Central memory CD8-positive, alpha-beta T cell (primary cell): Measurements from ENCODE around the gene RELT.
A peak's percentile ranks its signal among the peaks of the same experiment; 100 is the strongest.

ENCODE experiments used
- ATAC-seq: fragments of 150-1000 bp; cut with Tn5 transposase; replicated peaks from 2 replicates; pipeline ENCODE4 v1.10.0; 2022; ENCODE audit warnings: mild to moderate bottlenecking, moderate FRiP score, moderate number of reproducible peaks; ENCODE audit not compliant: poor library complexity, severe bottlenecking; ENCODE audit errors: extremely low read depth
- DNase-seq, 2 donors: peaks; one replicate each; pipeline ENCODE4 v3.0.0; 2021; ENCODE audit warnings: low spot score in 2 of 2
- H3K27ac Mint-ChIP-seq: one replicate; pipeline ENCODE4 v1.8.0; 2022; ENCODE audit warnings: low read depth, mild to moderate bottlenecking, moderate library complexity, mixed read lengths
- H3K27me3 Mint-ChIP-seq: one replicate; pipeline ENCODE4 v1.8.0; 2022; ENCODE audit warnings: mixed read lengths
- H3K36me3 Mint-ChIP-seq: one replicate; pipeline ENCODE4 v1.8.0; 2022; ENCODE audit warnings: mild to moderate bottlenecking, moderate library complexity, mixed read lengths; ENCODE audit not compliant: insufficient read depth
- H3K4me1 Mint-ChIP-seq: one replicate; pipeline ENCODE4 v1.8.0; 2022; ENCODE audit warnings: mixed read lengths
- H3K4me3 Mint-ChIP-seq: one replicate; pipeline ENCODE4 v1.8.0; 2022; ENCODE audit warnings: mild to moderate bottlenecking, moderate library complexity, mixed read lengths
- H3K9me3 Mint-ChIP-seq: one replicate; pipeline ENCODE4 v1.8.0; 2022; ENCODE audit warnings: mixed read lengths

RELT gene

DNA sequence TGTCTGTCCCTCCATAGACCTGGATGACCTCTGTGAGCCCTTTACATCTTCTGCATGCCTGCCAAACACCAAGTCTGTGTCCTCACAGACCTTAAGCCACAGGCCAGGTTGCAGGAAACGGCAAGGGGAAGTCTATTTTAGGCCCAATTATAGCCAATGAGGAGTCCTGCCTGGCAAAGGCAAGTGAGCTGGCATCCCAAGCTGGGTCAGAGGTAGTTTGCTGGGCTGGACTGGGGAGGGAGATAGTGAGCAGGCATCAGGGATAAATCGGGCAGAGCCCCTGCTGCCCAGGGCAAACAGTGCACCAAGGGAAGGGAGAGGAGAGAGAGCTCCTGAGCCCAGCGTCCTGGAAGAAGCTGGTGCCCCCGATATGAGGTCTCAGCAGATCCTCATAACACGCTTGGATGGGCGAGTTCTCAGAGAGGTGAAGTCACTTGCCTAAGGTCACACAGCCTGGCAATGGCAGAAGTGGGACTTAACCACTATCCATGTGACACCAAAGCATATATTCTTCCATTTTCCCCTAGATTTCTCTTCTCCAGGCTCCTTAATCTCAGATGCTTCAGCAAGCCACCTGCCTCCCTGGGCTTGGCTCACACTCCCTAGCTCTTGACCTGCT lies 3.7 kb upstream of the RELT start:
- Mint-ChIP-seq H3K9me3 (no peaks in the 10 kb centered on the region), H3K27me3 (no peaks in the 10 kb centered on the region), H3K27ac (no peak overlapping the region), H3K4me3 (no peak overlapping the region), H3K36me3 (peaks cover 15% of the 10 kb centered on the region), H3K4me1 (peaks cover 18% of the 10 kb centered on the region)
- no peak for ATAC-seq
- no peak for DNase-seq

DNA sequence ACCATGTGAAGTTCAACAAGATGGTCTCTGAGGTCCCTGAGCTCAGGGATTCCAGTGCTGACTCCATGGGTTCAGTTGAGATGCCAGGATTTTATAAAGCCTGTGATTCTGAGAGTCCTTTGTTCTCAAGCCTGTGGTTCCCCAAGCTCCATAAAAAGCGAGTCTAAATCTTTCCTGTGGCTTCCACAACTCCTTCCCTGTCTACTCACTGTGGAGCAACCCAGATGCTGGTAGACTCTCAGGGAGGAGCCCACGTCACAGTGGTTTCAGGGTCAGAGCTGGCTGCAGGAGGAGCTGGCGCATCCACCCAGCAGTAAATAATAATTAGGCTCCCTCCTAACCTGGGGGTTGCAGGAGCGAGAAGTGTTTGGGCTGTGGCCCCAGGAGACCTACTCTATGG lies 2.0 kb upstream of the RELT start:
- ATAC-seq (no peak), DNase-seq (no peak)
- Mint-ChIP-seq H3K36me3 (peaks cover 18% of the 10 kb centered on the region), H3K27me3 (no peaks in the 10 kb centered on the region), H3K4me1 (peaks cover 29% of the 10 kb centered on the region), H3K4me3 (no peak overlapping the region), H3K27ac (no peak overlapping the region), H3K9me3 (no peaks in the 10 kb centered on the region)

DNA sequence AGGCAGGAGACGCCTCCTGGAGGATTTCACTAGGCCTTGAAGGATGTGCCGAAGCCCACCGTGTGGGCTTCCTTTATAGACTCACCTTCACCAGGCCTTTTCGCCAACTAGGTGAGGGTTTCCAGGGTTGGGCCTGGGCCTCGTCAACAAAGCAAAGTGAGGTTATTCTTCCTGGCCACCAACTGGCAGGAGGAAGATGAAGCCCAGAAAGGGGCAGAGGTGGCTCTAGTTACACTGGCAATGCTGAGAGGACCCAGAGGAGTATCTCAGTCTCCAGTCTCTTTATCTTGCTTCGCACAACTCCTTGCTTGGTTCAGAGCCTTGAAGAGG lies 404 bp upstream of the RELT start:
- Mint-ChIP-seq H3K4me1 (peaks cover 39% of the 10 kb centered on the region), H3K27me3 (no peaks in the 10 kb centered on the region), H3K27ac (peak overlapping the region; percentile 98), H3K4me3 (peak overlapping the region; percentile 85), H3K36me3 (peaks cover 22% of the 10 kb centered on the region), H3K9me3 (no peaks in the 10 kb centered on the region)
- DNase-seq (no peak), ATAC-seq (no peak)

DNA sequence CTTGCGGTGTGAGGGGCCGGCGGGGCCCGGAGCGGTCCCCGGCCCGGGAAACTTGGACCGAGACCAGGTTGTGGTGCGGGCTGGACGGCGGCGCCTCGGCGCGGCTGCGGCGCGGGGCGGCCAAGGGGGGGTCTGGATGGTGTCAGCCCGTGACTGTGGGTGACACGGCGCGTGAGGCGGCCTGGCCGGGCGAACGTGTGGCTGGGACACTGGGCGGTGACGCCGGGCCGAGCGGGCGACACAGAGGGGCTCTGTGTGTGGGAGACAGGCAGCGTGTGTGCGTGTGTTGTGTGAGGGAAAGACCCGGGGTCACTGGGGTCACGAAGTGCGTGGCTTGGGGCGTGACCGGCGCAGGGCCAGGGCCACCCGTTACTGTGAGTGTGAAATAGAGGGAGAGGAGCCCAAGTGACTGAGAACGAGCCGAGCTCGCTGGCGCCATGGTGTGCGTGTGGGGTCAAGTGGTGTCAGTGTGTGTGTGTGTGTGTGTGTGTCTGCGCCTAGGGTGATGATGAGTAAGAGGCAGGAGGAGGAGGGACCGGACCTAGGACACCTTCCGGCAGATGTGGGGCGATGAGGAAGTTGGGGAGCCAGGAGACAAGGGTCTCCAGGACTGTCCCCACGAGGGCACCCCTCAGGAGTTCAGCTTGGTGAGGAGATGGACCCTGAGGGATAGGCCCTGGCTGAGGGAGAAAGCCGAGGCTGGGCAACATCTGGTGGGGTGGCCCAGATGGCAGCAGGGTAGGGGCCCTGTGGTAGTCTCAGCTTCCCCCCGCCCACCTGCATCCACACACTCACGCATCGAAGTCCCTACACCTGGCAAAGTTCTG lies 817 bp downstream of the RELT start:
- Mint-ChIP-seq H3K27ac (peak overlapping the region; percentile 98), H3K4me1 (peaks cover 46% of the 10 kb centered on the region), H3K9me3 (no peaks in the 10 kb centered on the region), H3K27me3 (no peaks in the 10 kb centered on the region), H3K4me3 (peak overlapping the region; percentile 85), H3K36me3 (peaks cover 26% of the 10 kb centered on the region)
- DNase-seq, result peak; percentile 40 to 65
- peak; percentile 54 for ATAC-seq

DNA sequence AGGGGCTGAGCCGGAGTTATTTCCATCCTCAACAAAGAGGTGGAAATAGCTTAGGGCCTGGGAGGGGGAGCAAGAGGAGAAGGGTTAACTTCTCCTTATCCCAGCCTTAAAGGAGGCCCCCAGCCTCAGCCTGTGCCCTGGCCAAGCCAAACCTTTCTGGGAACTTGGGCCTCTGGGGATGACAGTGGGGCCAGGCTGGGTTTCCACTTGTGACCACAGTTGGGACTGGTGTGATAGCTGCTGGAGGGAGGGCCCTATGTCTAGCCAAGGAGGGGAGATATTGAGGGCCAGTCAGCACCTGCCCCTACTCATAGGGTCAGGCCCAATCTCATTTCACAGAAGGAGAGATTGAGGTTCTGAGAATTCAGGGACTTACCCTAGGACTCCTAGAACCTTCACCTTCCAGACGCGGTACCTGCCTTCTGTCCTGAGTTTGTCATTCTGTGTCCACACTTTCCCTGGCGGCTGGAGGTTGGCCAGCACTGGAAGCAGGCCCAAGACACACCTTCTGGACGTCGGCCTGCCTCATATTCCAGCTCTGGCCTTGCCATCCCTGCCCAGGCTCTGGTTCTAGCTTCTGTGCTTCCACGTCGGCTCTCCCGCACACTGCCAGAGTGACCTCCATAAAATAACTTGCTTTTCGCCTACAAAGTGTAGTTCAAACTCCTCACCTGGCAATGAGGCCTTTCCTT lies 3.1 kb downstream of the RELT start:
- Mint-ChIP-seq H3K4me3 (no peak overlapping the region), H3K27me3 (no peaks in the 10 kb centered on the region), H3K36me3 (peaks cover 43% of the 10 kb centered on the region), H3K9me3 (no peaks in the 10 kb centered on the region), H3K27ac (peak overlapping the region; percentile 58), H3K4me1 (peaks cover 67% of the 10 kb centered on the region)
- ATAC-seq, result no peak
- DNase-seq, result no peak

DNA sequence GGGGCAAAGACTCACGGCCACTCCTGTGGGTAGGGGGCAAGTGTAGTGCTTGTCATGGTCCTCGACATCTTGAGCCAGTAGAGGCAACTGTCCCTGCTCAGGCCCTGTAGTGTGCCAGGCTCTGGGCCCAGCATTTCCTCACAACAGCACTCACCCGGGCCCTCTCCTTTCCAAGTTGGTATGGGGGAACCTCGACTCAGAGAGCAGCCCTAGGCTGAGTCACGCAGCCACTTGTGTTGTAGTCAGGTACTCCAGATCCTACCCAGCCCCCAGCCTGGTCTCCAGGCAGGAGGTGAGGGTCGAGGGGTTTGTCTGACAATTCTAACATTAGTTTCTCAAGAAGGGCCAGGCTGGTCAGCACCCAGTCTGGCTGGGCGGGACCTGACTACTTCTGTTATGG lies 4.1 kb downstream of the RELT start:
- no peaks in the 10 kb centered on the region for H3K27me3 Mint-ChIP-seq
- no peak overlapping the region for H3K4me3 Mint-ChIP-seq
- peaks cover 75% of the 10 kb centered on the region for H3K4me1 Mint-ChIP-seq
- no peaks in the 10 kb centered on the region for H3K9me3 Mint-ChIP-seq
- H3K36me3 Mint-ChIP-seq, result peaks cover 47% of the 10 kb centered on the region
- H3K27ac Mint-ChIP-seq, result peak overlapping the region; percentile 58
- ATAC-seq, result no peak
- DNase-seq, result no peak

DNA sequence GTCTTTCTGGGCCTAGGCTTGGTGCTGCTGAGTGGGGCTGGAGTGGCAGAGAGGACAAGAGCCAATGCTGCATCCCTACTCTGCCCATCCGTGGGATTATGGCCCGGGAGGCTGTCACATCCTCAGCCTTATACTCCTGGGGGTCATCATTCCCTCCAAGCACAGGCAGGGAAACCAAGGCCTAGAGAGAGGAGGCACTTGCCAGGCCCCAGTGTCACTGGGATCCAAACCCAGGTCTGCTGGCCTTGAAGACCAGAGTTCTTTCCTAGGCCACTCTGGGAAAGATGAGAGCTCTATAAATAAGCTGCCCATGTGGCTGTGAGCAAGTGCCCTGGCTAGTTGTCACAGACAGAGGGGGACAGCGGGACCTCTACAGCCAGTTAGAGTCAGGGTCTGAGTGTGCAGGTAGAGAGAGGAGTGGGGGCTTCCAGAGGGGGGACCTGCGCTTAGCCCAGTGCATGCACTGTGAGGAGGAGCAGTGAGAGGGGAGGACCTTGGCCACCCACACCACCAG lies 4.8 kb downstream of the RELT start:
- no peaks in the 10 kb centered on the region for H3K27me3 Mint-ChIP-seq
- peaks cover 50% of the 10 kb centered on the region for H3K36me3 Mint-ChIP-seq
- H3K4me1 Mint-ChIP-seq, result peaks cover 73% of the 10 kb centered on the region
- no peak for DNase-seq
- no peak for ATAC-seq
- H3K9me3 Mint-ChIP-seq, result no peaks in the 10 kb centered on the region
- no peak overlapping the region for H3K4me3 Mint-ChIP-seq
- H3K27ac Mint-ChIP-seq, result peak overlapping the region; percentile 58

DNA sequence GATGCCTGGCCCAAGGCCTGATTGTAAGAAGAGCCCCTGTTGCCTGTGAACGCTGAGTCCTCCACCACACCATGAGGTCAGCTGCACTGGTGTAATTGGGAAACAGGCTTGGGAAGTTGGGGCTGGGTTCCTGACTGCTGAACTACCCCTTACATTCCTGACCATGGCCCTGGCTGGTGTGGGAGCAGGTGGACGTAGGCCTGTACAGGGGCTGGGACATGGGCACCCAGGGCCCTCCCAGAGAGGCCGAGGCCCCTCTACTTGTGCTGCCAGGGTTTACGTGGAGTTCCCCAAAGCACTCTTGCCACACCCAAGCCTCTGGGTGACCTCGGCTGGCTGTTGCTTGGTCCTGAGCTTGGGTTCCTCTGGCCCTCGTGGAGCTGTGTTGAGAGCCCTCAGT lies 5.4 kb downstream of the RELT start:
- no peak for ATAC-seq
- DNase-seq, result no peak
- Mint-ChIP-seq H3K27me3 (no peaks in the 10 kb centered on the region), H3K4me1 (peaks cover 73% of the 10 kb centered on the region), H3K9me3 (no peaks in the 10 kb centered on the region), H3K36me3 (peaks cover 51% of the 10 kb centered on the region), H3K27ac (peak overlapping the region; percentile 58), H3K4me3 (no peak overlapping the region)

DNA sequence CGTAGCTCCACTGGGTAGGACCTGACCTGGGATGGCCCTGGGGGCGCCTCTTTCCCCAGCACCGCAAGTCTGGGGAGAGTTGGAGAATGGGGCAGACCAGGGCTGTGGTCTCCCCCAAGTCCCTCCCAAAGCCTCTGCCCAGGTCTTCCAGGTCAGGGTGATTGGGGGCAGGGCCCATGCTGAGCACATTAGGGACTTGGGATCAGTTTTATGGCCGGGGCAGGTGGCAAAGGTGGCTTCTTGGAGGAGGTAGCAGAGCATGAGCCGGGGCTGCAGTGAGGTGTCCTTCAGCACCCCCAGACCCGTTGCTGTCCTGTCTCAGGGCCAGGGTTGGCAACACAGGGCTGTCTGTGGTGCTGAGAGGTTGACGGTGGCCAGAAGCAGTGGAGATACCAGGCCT lies 6.0 kb downstream of the RELT start:
- Mint-ChIP-seq H3K9me3 (no peaks in the 10 kb centered on the region), H3K27me3 (no peaks in the 10 kb centered on the region), H3K4me3 (no peak overlapping the region), H3K4me1 (peaks cover 72% of the 10 kb centered on the region), H3K27ac (peak overlapping the region; percentile 80), H3K36me3 (peaks cover 47% of the 10 kb centered on the region)
- DNase-seq (no peak), ATAC-seq (no peak)

DNA sequence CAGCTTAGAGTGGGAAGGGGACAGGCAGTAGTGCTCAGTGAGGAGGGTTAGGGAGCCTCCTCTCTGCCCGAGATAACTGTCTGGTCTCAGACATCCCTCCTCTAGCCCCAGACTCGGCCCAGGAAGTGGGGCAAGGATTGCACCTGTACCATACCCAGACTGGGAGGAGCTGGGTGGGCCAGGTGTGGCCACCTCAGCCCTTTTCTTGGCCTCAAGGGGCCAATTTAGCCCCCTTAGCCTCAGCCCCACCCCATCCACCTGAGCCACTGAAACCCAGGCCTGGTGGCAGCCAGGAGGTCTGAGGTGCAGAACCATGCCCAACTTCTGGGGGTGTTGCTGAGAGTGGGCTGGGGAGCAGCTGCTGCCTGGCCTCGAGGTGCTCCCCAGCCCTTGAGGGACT lies 6.5 kb downstream of the RELT start:
- DNase-seq (no peak), ATAC-seq (no peak)
- no peaks in the 10 kb centered on the region for H3K27me3 Mint-ChIP-seq
- peaks cover 70% of the 10 kb centered on the region for H3K4me1 Mint-ChIP-seq
- H3K4me3 Mint-ChIP-seq, result no peak overlapping the region
- H3K9me3 Mint-ChIP-seq, result no peaks in the 10 kb centered on the region
- peaks cover 46% of the 10 kb centered on the region for H3K36me3 Mint-ChIP-seq
- peak overlapping the region; percentile 80 for H3K27ac Mint-ChIP-seq

DNA sequence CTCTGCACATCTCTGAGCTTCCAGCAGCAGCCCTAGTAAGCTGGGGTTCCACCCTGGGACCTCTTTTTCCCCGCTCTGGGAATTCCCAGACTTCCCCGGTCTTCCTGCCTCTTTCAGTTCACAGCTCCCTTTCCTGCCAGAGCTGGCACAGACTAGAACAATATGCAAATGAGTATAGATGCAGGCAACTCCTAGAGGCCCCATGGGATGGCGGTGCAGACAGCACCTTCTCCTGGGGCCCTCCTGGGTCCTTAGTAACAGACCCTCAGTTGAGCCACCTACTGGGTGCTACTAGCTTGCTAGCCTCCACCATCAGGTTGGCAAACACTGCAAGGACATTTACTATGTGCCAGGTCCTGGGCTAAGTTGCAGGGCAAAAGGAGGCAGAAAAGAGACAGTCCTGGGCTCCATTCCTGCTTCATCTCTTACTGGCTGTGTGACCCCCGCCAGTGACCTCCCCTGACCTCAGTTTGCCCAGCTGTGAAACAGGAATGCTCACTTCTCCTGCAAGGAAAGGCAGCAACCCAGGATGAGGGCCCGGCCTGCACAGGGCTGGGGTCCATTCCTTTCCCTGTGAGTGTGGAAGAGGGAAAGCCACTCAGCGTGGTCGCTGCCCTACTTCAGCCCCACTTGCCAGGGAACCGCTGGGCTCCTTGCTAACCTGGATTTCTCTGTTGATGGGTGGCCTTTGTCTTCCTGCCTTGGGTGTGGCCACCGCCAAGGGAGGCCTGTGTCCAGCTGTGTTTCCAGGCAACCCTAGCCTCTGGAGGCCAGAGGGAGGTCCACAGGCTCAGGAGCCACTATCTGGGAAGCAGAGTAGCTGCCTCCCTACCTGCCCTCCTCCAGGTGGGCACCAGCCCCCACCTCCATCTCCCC lies 7.3 kb downstream of the RELT start:
- peak overlapping the region; percentile 68 for H3K27ac Mint-ChIP-seq
- H3K36me3 Mint-ChIP-seq, result peaks cover 45% of the 10 kb centered on the region
- no peak for DNase-seq
- H3K9me3 Mint-ChIP-seq, result no peaks in the 10 kb centered on the region
- no peak overlapping the region for H3K4me3 Mint-ChIP-seq
- no peaks in the 10 kb centered on the region for H3K27me3 Mint-ChIP-seq
- no peak for ATAC-seq
- H3K4me1 Mint-ChIP-seq, result peaks cover 70% of the 10 kb centered on the region

DNA sequence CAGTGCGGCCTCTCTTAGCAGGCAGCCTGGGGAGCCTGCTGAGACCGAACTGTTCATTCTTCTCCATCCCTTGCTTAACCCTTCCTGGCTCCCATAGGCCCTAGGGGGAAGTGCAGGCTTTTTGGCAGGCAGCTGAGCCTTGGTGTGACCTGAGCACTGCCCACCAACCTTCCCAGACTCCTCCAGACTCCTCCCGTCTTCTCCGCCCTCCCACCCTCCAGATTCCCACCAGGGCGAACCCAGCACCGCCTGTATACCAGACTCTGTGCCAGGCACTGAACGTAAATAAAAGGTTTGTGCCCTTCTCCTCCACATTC lies 7.9 kb downstream of the RELT start:
- Mint-ChIP-seq H3K27ac (peak overlapping the region; percentile 68), H3K27me3 (no peaks in the 10 kb centered on the region), H3K9me3 (no peaks in the 10 kb centered on the region), H3K4me1 (peaks cover 69% of the 10 kb centered on the region), H3K36me3 (peaks cover 45% of the 10 kb centered on the region), H3K4me3 (no peak overlapping the region)
- ATAC-seq, result no peak
- no peak for DNase-seq
